ENCODE data around the gene SMIM24. TPM values are rescaled to one million over a fixed set of nuclear protein-coding genes. Genes with fewer than 3 reads are reported as not detected.

SMIM24 gene
- polyA plus RNA-seq, 2 of the 4 experiments (the other 2 are of a cell fraction), result 1.0 to 1.2 TPM

DNA sequence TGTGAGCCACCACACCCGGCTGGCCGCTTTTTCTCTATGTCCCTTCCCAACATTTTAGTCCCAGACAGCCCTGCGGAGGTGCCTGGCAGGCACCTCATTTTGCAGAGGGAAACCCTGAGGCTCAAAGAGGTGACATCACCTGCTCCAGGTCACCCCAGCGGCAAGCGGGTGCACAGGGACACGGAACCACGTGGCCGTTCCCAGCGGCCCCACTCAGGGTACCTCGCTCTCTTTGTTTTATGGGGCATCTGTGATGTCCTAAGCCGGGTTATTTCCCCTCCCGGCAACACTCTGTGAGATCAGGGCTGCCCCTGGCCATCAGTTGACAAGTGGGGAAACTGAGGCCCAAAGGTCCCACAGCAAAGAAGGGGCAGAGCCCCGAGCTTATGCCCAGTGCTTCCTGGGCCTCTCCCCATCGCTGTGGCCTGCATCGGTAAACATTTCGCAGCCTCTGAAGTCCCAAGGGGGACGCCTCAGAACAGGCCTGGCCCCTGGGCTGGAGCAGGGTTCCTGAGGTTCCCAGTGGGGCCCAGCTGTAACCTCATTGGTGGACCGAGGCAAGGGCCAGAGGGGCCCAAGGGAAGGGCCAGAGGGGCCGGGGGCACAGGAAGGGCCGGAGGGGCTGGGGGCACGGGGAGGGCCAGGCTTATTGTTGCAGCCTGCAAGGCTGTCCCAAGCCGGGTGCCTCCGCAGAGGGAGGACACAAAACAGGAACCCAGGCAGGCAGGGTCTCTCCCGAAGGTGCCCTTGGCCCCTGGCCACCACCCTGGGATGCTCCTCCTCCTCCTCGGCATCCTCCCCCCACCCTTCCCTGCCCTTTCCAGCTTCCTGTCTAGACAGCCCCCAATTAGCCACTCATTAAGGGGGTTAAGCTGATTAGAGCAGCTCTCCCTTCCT is 39.0 kb downstream of the SMIM24 start:
- no peak overlapping the region for H3K4me2 ChIP-seq
- no peaks in the 10 kb centered on the region for H3K9me3 ChIP-seq
- ChIA-PET CTCF (interaction anchor here (0.8 to 2.9 kb wide), 7 partner anchors 9 to 106 kb away, joined by 3 to 18 read pairs (median 4); no protein-coding TSS in a partner anchor), POLR2A (no interaction called here)
- FAIRE-seq, result no peak
- ATAC-seq, result no peak; a peak in 1 of 6 replicates
- no peak overlapping the region for H3K4me3 ChIP-seq
- 90% methylated on average over 15 of the region's 25 CpGs for WGBS (ENCODE audit: missing lambda C conversion rate)
- peak overlapping the region in 1 of 2 experiments; percentile 48; a peak in 2 of 6 replicates for H3K27ac ChIP-seq
- TF ChIP-seq RCOR1 (IDR thresholded peaks at IDR 0.05; ENCODE audit: low read depth, low read length) (no peak), RFX5 (IDR thresholded peaks at IDR 0.05) (no peak), ZSCAN20 (CRISPR knock-in tag; IDR thresholded peaks at IDR 0.05) (no peak), ZC3H11A (IDR thresholded peaks at IDR 0.05) (no peak), HOXB13 (CRISPR knock-in tag; IDR thresholded peaks at IDR 0.05; ENCODE audit: low read depth) (no peak), EHMT2 (IDR thresholded peaks at IDR 0.05; ENCODE audit: low read depth) (no peak), NPAS2 (CRISPR knock-in tag; IDR thresholded peaks at IDR 0.05; ENCODE audit: borderline replicate concordance) (no peak), EHF (CRISPR knock-in tag; IDR thresholded peaks at IDR 0.05) (no peak), KDM5A (IDR thresholded peaks at IDR 0.05) (no peak), POLR2A (IDR thresholded peaks at IDR 0.05; ENCODE audit: low read length) (no peak), KDM1A (IDR thresholded peaks at IDR 0.05; ENCODE audit: low read depth) (no peak), HOXB5 (CRISPR knock-in tag; IDR thresholded peaks at IDR 0.05) (no peak), MAFK (IDR thresholded peaks at IDR 0.05; ENCODE audit: partially characterized antibody) (no peak), HDAC2 (IDR thresholded peaks at IDR 0.05) (no peak), RNF2 (IDR thresholded peaks at IDR 0.05; ENCODE audit: borderline replicate concordance, low read depth) (no peak)
- TF ChIP-seq, protein P1, sequence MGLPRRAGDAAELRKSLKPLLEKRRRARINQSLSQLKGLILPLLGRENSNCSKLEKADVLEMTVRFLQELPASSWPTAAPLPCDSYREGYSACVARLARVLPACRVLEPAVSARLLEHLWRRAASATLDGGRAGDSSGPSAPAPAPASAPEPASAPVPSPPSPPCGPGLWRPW (IDR thresholded peaks at IDR 0.05), result no peak
- TF ChIP-seq, protein P2, sequence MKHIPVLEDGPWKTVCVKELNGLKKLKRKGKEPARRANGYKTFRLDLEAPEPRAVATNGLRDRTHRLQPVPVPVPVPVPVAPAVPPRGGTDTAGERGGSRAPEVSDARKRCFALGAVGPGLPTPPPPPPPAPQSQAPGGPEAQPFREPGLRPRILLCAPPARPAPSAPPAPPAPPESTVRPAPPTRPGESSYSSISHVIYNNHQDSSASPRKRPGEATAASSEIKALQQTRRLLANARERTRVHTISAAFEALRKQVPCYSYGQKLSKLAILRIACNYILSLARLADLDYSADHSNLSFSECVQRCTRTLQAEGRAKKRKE (CRISPR knock-in tag; IDR thresholded peaks at IDR 0.05; ENCODE audit: low read depth), result no peak
- TF ChIP-seq, protein P3, sequence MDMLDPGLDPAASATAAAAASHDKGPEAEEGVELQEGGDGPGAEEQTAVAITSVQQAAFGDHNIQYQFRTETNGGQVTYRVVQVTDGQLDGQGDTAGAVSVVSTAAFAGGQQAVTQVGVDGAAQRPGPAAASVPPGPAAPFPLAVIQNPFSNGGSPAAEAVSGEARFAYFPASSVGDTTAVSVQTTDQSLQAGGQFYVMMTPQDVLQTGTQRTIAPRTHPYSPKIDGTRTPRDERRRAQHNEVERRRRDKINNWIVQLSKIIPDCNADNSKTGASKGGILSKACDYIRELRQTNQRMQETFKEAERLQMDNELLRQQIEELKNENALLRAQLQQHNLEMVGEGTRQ (IDR thresholded peaks at IDR 0.05), result no peak
- TF ChIP-seq, protein P4, sequence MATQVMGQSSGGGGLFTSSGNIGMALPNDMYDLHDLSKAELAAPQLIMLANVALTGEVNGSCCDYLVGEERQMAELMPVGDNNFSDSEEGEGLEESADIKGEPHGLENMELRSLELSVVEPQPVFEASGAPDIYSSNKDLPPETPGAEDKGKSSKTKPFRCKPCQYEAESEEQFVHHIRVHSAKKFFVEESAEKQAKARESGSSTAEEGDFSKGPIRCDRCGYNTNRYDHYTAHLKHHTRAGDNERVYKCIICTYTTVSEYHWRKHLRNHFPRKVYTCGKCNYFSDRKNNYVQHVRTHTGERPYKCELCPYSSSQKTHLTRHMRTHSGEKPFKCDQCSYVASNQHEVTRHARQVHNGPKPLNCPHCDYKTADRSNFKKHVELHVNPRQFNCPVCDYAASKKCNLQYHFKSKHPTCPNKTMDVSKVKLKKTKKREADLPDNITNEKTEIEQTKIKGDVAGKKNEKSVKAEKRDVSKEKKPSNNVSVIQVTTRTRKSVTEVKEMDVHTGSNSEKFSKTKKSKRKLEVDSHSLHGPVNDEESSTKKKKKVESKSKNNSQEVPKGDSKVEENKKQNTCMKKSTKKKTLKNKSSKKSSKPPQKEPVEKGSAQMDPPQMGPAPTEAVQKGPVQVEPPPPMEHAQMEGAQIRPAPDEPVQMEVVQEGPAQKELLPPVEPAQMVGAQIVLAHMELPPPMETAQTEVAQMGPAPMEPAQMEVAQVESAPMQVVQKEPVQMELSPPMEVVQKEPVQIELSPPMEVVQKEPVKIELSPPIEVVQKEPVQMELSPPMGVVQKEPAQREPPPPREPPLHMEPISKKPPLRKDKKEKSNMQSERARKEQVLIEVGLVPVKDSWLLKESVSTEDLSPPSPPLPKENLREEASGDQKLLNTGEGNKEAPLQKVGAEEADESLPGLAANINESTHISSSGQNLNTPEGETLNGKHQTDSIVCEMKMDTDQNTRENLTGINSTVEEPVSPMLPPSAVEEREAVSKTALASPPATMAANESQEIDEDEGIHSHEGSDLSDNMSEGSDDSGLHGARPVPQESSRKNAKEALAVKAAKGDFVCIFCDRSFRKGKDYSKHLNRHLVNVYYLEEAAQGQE (IDR thresholded peaks at IDR 0.05), result no peak
- DNase-seq (ENCODE audit: low read depth in 1 of 2, low spot score in 1 of 2), result no peak
- H3K4me1 ChIP-seq, result peaks cover 7% of the 10 kb centered on the region; the same call in 1 of the 3 replicates

DNA sequence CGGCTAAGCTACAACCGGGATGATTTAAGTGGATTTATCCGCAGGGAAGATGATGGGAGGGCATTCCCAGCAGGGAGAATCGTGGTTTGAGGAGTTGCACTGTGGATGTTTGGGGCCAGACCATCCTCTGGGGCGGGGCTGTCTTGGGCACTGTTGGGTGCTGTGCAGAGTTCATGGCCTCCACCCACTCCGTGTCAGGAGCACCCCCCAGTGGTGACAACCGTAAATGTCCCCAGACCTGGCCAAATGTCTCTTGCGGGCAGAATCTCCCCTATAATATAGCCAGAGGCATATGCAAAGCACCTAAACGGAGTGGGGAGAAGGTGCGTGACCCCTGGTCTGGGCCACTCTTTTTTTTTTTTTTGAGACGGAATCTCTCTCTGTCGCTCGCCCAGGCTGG is 40.2 kb downstream of the SMIM24 start:
- WGBS (ENCODE audit: missing lambda C conversion rate), result 54% methylated on average over 13 of the region's 13 CpGs
- Histone ChIP-seq H3K9me3 (no peaks in the 10 kb centered on the region), H3K4me3 (no peak overlapping the region), H3K4me2 (no peak overlapping the region), H3K4me1 (peaks cover 10% of the 10 kb centered on the region; the same call in 1 of the 3 replicates), H3K27ac (no peak overlapping the region; a peak in 1 of 6 replicates)
- ATAC-seq (peak; percentile 62 to 67; a peak in 5 of 6 replicates), FAIRE-seq (no peak), DNase-seq (ENCODE audit: low read depth in 1 of 2, low spot score in 1 of 2) (peak; percentile 63 to 73)
- ChIA-PET POLR2A (no interaction called here), CTCF (interaction anchor here (0.7 to 2.9 kb wide), 11 partner anchors 10 to 238 kb away, joined by 3 to 18 read pairs (median 4); no protein-coding TSS in a partner anchor)
- no peak for TF ChIP-seq HOXA7 (CRISPR knock-in tag; IDR thresholded peaks at IDR 0.05)
- TF ChIP-seq NFE2L2 (conservative IDR thresholded peaks at IDR 0.05; ENCODE audit: low read length), result no peak
- TF ChIP-seq SMC3 (IDR thresholded peaks at IDR 0.05), result peak; percentile 43; the same call in 2 of the 3 replicates
- TF ChIP-seq PHF8 (IDR thresholded peaks at IDR 0.05; ENCODE audit: borderline replicate concordance, low read depth), result no peak
- TF ChIP-seq RCOR1 (IDR thresholded peaks at IDR 0.05; ENCODE audit: low read depth, low read length), result no peak
- TF ChIP-seq EHMT2 (IDR thresholded peaks at IDR 0.05; ENCODE audit: low read depth), result no peak
- TF ChIP-seq, protein P5, sequence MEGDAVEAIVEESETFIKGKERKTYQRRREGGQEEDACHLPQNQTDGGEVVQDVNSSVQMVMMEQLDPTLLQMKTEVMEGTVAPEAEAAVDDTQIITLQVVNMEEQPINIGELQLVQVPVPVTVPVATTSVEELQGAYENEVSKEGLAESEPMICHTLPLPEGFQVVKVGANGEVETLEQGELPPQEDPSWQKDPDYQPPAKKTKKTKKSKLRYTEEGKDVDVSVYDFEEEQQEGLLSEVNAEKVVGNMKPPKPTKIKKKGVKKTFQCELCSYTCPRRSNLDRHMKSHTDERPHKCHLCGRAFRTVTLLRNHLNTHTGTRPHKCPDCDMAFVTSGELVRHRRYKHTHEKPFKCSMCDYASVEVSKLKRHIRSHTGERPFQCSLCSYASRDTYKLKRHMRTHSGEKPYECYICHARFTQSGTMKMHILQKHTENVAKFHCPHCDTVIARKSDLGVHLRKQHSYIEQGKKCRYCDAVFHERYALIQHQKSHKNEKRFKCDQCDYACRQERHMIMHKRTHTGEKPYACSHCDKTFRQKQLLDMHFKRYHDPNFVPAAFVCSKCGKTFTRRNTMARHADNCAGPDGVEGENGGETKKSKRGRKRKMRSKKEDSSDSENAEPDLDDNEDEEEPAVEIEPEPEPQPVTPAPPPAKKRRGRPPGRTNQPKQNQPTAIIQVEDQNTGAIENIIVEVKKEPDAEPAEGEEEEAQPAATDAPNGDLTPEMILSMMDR (IDR thresholded peaks at IDR 0.05), result peak; percentile 47
- no peak for TF ChIP-seq CHD4 (IDR thresholded peaks at IDR 0.05; ENCODE audit: borderline replicate concordance)
- no peak for TF ChIP-seq CBX2 (IDR thresholded peaks at IDR 0.05; ENCODE audit: borderline replicate concordance, low read depth)
- TF ChIP-seq, protein P6, sequence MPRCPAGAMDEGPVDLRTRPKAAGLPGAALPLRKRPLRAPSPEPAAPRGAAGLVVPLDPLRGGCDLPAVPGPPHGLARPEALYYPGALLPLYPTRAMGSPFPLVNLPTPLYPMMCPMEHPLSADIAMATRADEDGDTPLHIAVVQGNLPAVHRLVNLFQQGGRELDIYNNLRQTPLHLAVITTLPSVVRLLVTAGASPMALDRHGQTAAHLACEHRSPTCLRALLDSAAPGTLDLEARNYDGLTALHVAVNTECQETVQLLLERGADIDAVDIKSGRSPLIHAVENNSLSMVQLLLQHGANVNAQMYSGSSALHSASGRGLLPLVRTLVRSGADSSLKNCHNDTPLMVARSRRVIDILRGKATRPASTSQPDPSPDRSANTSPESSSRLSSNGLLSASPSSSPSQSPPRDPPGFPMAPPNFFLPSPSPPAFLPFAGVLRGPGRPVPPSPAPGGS (IDR thresholded peaks at IDR 0.05), result no peak
- TF ChIP-seq NR3C1 (IDR thresholded peaks at IDR 0.05), result no peak

All from A549 (cell line).